K562 (cell line): ENCODE results near the gene PGM3. TPM values are rescaled to one million over a fixed set of nuclear protein-coding genes. Genes with fewer than 3 reads are reported as not detected.

Source experiments
- BMI1 ChIP-seq: fragments of 150-350 bp; IDR thresholded peaks from 2 replicates; pipeline ENCODE4 v1.6.1; 2014; ENCODE audit warnings: low read length
- CTBP1 ChIP-seq: fragments of 450-650 bp; IDR thresholded peaks from 2 replicates; pipeline ENCODE4 v1.6.1; 2016; ENCODE audit warnings: borderline replicate concordance
- GTF2F1 ChIP-seq: IDR thresholded peaks from 2 replicates; pipeline ENCODE4 v1.6.1; 2011; ENCODE audit warnings: low read depth, low read length, improper control_type of control experiment
- IRF9 ChIP-seq: fragments of 450-650 bp; IDR thresholded peaks from 2 replicates; pipeline ENCODE4 v1.6.1; 2016; ENCODE audit warnings: missing biosample characterization, missing genetic modification characterization
- KLF1 ChIP-seq: fragments of 450-650 bp; IDR thresholded peaks from 2 replicates; pipeline ENCODE4 v1.6.1; 2016; ENCODE audit warnings: missing genetic modification characterization, missing compliant biosample characterization
- LARP7 ChIP-seq: fragments of 450-650 bp; IDR thresholded peaks from 2 replicates; pipeline ENCODE4 v1.6.1; 2016
- NR2C1 ChIP-seq, 2 experiments: fragments of 450-650 bp; IDR thresholded peaks; 2 replicates each; pipeline ENCODE4 v1.6.1; 2017; ENCODE audit warnings: mild to moderate bottlenecking in 2 of 2, antibody characterized with exemption in 1 of 2, inconsistent platforms in 1 of 2, missing compliant biosample characterization in 1 of 2, missing genetic modification characterization in 1 of 2
- PHB ChIP-seq: fragments of 250-450 bp; sonication (Bioruptor Pico); IDR thresholded peaks from 2 replicates; pipeline ENCODE4 v1.5.0; 2021
- ZFPM2 ChIP-seq: fragments of 250-450 bp; sonication (Bioruptor Pico); IDR thresholded peaks from 2 replicates; pipeline ENCODE4 v1.5.1; 2022; ENCODE audit warnings: mild to moderate bottlenecking
- ZFX ChIP-seq: sonication (generic); formaldehyde crosslinking; IDR thresholded peaks from 2 replicates; pipeline ENCODE4 v1.8.0; 2022; ENCODE audit warnings: mild to moderate bottlenecking, missing genetic modification reagents, moderate library complexity
- ZNF354B ChIP-seq: fragments of 250-450 bp; sonication (Bioruptor Pico); IDR thresholded peaks from 2 replicates; pipeline ENCODE4 v1.4.0; 2020
- ZNF398 ChIP-seq: fragments of 250-450 bp; sonication (Bioruptor Pico); IDR thresholded peaks from 2 replicates; pipeline ENCODE4 v1.8.0; 2021; ENCODE audit warnings: moderate library complexity, mild to moderate bottlenecking, inconsistent platforms
- polyA plus RNA-seq, 8 experiments: library from polyadenylated mRNA; depleted of rRNA in 4 of 8; stranded (reverse) in 5 of 8; unstranded in 3 of 8; fragments of >200 nt; fragmentation: Nextera tagmentation in 2 of 8; fragmentation: Illumina TruSeq in 1 of 8; extraction: Ambion mirVana in 2 of 8; extraction: Trizol in 1 of 8; gene quantifications; 2 replicates each; pipeline versions ENCODE4 v1.2.1 to v1.2.3, GENCODE V29; 2011 to 2014; ENCODE audit warnings: inconsistent platforms in 1 of 8, missing spikeins in 1 of 8
- total RNA-seq, 7 experiments: library from RNA; depleted of rRNA in 6 of 7; stranded (reverse); fragments of >200 nt in 6 of 7; fragmentation: Illumina TruSeq in 2 of 7; extraction: Trizol in 2 of 7; gene quantifications; 2 replicates each; pipeline versions ENCODE4 v1.2.1 to v1.2.3, GENCODE V29; 2011 to 2021; ENCODE audit warnings: low replicate concordance in 1 of 7

PGM3 gene
- total and polyA plus RNA-seq, 9 of the 15 experiments (the other 6 are each of a cell fraction or from before 2014, with no cell fraction given), result 19.1 to 107 (median 50.5) TPM

- no peak for TF ChIP-seq IRF9
- TF ChIP-seq LARP7, result no peak
- no peak for TF ChIP-seq PHB (CRISPR knock-in tag)
- TF ChIP-seq CTBP1, result no peak
- no peak for TF ChIP-seq ZFPM2 (CRISPR knock-in tag)
- no peak for TF ChIP-seq BMI1
- TF ChIP-seq ZNF398, result no peak
- TF ChIP-seq ZNF354B, result no peak
- TF ChIP-seq ZFX (CRISPR knock-in tag), result no peak
- no peak for TF ChIP-seq GTF2F1
- no peak for TF ChIP-seq KLF1 (tag)
- no peak for TF ChIP-seq NR2C1 (IDR thresholded peaks at IDR 0.05)
- no peak for TF ChIP-seq NR2C1 (tag; IDR thresholded peaks at IDR 0.05)
- TF ChIP-seq, all 486 proteins: peak for 0
Observed at GRCh38 chr6:83226517-83226916, 33.5 kb upstream of the PGM3 start (continued).
